Activated T-helper 1 cell treated with anti-CD3 and anti-CD28 coated beads, Interleukin-2, amount 50 U/mL, for 16 hours (primary cell): ENCODE measurements around the gene FMN1.

ENCODE experiments used
- DNase-seq, 2 donors: peaks; one replicate each; pipeline ENCODE4 v3.0.0-alpha.2; 2020; ENCODE audit warnings: low read depth in 1 of 2, low spot score in 1 of 2

The FMN1 gene

DNA sequence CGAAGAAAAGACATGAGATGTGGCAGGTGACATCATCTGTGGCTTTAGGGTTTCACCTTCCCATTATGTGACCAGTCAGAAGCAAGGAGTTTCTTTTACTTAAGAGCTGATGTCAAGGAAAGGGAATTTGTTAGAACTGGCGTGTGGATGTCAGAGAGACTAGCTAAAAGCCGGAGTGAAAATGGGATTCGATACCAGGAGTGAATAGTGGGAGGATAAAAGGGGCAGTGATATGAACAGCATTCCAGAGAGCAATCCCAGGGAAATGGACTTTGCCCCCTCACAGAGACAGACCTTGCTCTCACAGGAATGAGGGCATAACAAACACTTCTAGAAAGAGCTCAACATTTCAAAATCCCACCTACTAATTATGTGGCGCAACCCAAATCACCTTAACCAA is 5.9 kb upstream of the FMN1 start:
- DNase-seq: no peak

DNA sequence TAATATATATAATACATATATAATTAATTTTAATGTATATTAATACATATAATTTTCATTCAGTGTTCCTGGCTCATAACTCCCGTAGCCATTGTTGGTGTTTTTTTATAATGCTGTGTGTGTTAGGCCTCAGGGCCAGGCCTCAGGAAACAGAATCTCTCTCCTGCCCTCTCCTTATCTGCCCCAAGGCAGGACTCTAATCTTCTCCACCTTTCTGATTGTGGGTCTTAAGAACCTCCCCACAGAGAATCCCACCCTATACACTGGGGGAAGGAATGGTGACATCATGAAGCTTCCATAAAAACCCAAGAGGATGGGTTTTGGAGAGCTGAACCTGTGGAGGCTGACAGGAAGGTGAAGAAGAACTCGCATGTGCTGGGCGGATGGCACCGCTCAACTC is 4.0 kb upstream of the FMN1 start:
- no peak for DNase-seq

DNA sequence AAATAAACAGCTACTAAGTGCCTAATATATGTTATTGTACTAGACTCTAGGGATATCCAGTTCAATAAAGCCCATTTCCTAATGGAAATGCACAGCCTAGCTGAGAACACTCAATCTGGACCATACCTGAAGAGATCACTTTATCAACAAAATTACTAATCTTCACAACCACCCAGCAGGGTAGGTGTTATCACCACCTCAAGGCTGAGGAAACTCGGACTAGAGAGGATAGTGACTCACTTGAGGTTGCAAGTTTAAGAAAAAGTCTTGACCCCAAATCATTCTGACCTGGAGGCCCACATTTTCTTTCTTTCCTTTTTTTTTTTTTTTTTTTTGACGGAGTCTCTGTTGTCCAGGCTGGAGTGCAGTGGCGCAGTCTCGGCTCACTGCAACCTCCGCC is 3.1 kb upstream of the FMN1 start:
- no peak for DNase-seq

DNA sequence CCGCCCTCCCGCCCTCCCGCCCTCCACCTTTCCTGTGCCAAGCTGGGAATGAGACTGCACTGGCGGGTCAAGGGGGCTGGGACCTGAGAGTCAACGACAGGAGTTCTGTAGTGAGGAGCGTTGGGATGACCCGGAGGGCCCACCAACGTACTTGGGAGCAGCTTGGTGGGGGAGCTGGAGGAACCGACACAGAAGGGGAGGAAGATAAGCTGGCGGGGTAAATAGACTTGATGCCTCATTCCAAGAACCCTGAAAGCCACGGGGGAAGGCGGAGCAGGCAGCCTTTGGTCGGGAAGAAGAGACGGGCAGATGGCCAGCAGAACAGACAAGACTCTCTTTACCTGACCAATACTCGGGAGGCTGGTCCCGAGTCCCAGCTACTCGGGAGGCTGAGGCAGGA is 277 bp downstream of the FMN1 start:
- DNase-seq: no peak

- no peak for DNase-seq
Measured at GRCh38 chr15:33191591-33191990, 2.9 kb downstream of the FMN1 start.

DNA sequence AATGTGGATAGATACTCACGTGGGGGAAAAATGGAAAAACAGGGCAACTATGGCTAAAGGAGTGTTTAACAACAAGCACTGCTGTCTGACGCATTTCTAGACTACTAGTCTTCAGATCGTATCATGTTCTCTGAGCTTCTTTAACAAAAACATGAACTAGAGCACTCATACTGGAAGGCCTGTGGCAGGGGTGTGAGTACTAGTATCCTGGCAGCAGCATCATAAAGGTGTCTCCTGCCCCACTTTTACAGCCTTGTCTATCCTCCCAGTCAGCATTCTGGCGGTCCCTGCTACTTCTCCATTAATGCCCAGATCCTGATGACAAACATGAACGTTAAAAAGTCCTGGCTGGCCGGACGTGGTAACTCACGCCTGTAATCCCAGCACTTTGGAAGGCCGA is 4.0 kb downstream of the FMN1 start:
- DNase-seq: no peak

DNA sequence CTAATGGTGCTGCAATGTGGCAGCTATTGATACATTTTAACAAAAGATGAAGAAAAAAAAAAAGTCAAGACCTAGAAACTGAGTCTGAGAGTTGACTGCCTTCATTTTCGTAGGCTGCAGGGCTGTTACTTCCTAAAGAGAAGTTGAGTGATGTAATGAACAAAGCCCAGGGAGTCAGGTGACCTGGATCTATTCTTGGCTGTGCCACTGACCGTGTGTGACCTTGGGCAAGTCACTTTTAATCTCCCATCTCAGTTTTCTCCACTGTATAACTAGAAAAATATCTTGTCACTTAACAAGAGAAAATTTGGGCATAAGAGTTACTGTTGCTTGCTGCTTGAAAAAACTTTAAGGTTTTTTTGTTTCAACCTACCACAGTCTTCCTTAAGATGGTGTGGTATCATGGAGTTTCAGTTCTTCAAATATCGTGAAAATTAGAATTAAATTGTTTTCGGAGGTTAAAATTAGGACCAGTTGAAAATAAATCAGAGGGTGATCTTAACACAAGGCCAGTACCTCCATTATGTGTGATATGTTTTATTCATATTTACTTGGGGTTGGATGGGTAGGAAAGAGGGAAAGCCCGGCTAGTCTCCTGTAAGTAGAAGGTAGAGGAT is 5.8 kb downstream of the FMN1 start:
- DNase-seq: no peak

DNA sequence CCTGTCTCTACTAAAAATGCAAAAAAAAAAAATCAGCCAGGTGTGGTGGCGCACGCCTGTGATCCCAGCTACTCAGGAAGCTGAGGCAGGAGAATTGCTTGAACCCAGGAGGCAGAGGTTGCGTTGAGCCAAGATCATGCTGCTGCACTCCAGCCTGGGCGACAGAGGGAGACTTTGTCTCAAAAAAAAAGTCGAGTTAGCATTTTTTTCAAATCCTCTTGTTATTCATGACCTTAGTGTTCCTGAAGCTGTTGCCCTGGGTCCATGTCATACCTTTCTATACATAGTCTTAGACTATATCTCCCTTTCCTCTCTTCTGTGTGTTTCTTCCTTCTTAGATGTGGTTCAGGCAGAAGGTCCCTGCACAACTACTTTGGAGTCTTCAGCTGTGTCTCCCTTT is 6.4 kb downstream of the FMN1 start:
- DNase-seq: no peak

GRCh38 chr15:33183334-33183733 is 11.2 kb downstream of the FMN1 start:
- no peak for DNase-seq

GRCh38 chr15:33182926-33183325 is 11.6 kb downstream of the FMN1 start:
- DNase-seq: no peak

GRCh38 chr15:33182278-33182905 is 12.1 kb downstream of the FMN1 start:
- no peak for DNase-seq

DNA sequence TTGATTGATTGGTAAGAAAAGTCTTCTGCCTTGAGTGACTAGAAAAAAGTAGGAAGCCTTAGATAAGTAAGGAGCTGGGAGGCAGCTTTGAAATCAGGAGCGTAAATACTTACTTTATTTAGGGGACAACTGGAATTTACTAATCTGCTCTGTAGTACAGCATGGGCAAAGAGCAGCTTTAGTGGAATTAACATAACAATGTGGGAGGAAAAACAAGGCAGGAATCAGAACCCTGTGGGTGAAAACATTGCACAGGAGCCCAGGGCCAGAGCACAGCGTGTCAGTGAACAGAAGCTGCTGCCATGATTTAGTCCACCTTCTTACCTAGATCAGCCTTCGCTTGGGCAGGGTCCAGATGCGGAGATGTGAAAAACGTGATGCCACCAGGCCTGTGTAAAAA is 14.6 kb downstream of the FMN1 start:
- DNase-seq: no peak

DNA sequence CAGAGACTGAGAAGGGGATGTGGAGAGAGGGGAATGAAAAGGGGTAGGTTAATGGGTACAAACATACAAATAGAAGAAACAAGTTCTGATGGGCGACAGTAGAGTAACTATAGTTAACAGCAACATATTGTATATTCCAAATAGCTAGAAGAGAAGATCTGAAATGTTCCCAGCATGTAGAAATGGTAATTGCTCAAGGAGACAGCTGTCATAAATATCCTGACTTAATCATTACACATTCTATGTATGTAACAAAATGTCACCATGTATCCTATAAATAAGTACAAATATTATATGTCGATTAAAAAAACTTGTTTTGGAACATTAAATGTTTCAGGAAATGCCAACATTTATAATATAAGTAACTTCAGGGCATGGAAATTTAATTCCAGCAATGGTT is 23.3 kb downstream of the FMN1 start:
- DNase-seq: no peak

DNA sequence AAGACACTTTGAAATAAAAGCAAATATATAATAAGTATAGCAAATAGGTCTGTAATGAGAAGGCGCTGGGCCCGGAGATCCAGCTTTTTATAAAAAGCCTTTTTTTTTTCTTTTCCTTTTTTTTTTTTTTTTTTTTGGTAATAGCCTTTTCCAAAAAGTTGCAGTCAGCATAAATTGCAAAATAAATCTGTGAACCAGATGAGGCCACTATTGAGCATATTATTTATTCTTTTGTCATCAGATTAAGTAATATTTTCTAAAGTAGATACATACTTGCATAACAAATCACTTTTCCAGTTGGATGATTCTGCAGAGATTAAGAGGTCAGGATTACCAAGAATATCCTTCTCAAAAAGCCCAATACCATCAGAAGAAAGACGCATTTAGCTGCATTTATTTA is 24.9 kb downstream of the FMN1 start:
- DNase-seq: no peak

GRCh38 chr15:33168444-33168843 is 26.1 kb downstream of the FMN1 start:
- DNase-seq: no peak

DNA sequence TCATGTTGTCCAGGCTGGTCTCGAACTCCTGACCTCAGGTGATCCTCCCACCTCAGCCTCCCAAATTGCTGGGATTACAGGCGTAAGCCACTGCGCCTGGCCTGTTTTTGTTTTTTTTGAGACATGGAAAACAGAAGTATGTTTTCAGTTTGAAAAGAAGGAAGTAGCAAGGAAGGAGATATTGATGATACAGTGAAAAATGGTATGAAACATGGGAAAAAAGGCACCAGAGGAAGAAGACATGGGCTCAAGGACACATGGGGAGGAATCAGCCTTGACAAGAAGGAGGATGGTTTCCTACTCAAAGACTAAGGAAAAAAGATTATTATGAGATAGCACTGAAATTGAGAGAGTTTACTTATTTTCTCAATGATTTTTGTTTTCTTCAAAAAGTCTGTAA is 30.7 kb downstream of the FMN1 start:
- DNase-seq: no peak

DNA sequence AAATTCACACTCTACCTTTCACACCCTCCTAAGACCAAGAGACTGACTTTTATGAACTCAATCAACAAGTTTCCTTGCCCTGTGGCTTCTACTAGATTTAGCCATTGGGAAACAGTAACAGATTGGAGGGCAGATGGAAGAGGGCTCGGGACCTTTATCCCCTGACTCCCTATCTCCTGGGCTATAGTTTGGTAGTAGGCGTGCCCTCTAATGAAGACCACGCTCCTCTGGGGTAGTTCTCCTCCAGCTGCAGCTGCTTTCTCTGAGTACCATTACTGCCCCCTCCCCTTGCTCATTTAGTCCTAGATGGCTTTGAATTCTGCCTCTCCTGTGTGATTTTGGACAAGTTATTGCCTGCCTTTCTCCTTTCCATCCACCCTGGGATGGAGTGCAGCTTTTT is 33.3 kb downstream of the FMN1 start:
- no peak for DNase-seq

DNA sequence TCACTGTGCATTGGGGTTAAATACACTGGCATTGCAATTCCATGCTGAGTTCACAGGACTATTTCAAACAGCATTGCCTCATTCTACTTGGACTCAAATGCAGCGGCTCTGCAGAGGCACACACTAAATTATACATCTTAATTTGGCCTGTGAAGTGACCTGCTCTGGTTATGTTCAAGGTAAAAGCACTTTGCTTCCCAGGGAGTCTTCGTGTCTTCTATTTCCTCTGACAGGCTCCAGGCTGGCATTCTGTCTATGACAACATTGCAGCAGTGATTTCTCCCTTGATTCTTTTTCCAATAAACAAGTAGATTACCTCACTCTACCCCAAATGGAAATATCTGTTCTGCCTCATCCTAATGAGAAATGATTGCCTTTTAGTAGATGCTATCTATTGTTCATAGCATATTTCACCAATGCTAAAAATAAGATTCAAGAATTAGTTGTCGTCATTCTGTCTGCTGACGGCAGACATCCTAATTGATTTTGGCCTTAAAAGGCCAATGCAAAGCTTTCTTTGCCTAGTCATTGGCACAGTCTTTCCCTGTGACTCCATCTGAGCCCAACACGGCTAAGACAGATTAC is 33.8 kb downstream of the FMN1 start:
- DNase-seq: no peak

GRCh38 chr15:33159726-33160453 is 34.6 kb downstream of the FMN1 start:
- no peak for DNase-seq

- DNase-seq: no peak
Measured at GRCh38 chr15:33158366-33158765, 36.1 kb downstream of the FMN1 start.

DNA sequence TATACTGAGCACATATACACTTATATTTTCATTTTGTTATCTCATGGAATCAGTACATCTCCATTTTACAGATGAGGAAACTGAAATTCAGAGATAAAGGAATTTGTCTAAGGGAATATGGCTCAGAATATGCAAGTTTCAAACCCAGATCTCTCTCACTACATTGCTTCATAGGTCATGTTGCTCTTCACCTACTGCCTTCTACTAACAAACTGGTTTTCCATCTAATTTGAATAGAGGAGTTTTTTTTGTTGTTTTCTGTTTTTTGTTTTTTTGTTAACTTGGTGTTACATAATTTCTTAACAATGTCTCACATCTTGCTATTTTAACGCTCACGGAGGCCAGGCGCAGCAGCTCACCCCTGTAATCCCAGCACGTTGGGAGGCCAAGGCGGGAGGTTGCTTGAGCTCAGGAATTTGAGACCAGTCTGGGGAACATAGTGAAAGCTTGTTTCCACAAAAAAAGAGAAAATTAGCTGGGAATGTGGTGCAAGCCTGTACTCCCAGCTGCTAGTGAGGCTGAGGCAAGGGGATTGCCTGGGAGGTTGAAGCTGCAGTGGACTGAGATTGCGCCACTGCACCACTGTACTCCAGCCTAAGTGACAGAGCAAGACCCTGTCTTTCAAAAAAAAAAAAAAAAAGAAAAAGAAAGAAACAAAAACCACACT is 37.0 kb downstream of the FMN1 start:
- no peak for DNase-seq
